Peyer's patch (tissue), 4 donors: Measurements from ENCODE around the gene SYNPO. TPM values are rescaled to one million over a fixed set of nuclear protein-coding genes. Genes with fewer than 3 reads are reported as not detected.

ENCODE experiments used
- DNase-seq, 3 donors: peaks; one replicate each; pipeline ENCODE4 v3.0.0-alpha.2; 2017 to 2019
- H3K27ac ChIP-seq, 4 donors: fragments of 200-600 bp; sonication (generic); one replicate each; pipeline ENCODE4 v1.5.1; 2016 to 2019
- H3K27me3 ChIP-seq, 2 donors: fragments of 200-600 bp; sonication (generic); one replicate each; pipeline ENCODE4 v1.5.1; 2019
- H3K36me3 ChIP-seq, 3 donors: fragments of 200-600 bp; sonication (generic); one replicate each; pipeline ENCODE4 v1.5.1; 2016 to 2019
- H3K4me1 ChIP-seq, 4 donors: fragments of 200-600 bp; sonication (generic); one replicate each; pipeline ENCODE4 v1.5.1; 2016 to 2019
- H3K4me3 ChIP-seq, 4 donors: fragments of 200-600 bp; sonication (generic); 1 replicate in 3 of 4; 2 replicates in 1 of 4; pipeline ENCODE4 v1.5.1; 2016 to 2019; ENCODE audit warnings: mild to moderate bottlenecking in 1 of 4
- H3K9me3 ChIP-seq, 4 donors: fragments of 200-600 bp; sonication (generic); one replicate each; pipeline ENCODE4 v1.5.1; 2016 to 2019; ENCODE audit warnings: mild to moderate bottlenecking in 1 of 4
- CTCF ChIP-seq, 6 experiments: fragments of 450-650 bp in 4 of 6; fragments of 200-600 bp in 2 of 6; sonication (generic) in 1 of 6; IDR thresholded peaks; one replicate each; pipeline ENCODE4 v1.5.1; 2017 to 2019; ENCODE audit warnings: antibody characterized with exemption in 6 of 6, mild to moderate bottlenecking in 3 of 6, moderate library complexity in 1 of 6
- POLR2A ChIP-seq, 2 donors: fragments of 450-650 bp; IDR thresholded peaks; one replicate each; pipeline ENCODE4 v1.5.1; 2017; ENCODE audit warnings: antibody characterized with exemption in 2 of 2, mild to moderate bottlenecking in 2 of 2, moderate library complexity in 2 of 2
- total RNA-seq, 4 donors: library from RNA; depleted of rRNA; stranded (reverse); fragments of >200 nt; gene quantifications; one replicate each; pipeline ENCODE4 v1.1.0, GENCODE V29; 2016

The SYNPO gene
- total RNA-seq, 4 donors from 2014 or later = 28.1 to 93.3 (median 75.8) TPM

DNA sequence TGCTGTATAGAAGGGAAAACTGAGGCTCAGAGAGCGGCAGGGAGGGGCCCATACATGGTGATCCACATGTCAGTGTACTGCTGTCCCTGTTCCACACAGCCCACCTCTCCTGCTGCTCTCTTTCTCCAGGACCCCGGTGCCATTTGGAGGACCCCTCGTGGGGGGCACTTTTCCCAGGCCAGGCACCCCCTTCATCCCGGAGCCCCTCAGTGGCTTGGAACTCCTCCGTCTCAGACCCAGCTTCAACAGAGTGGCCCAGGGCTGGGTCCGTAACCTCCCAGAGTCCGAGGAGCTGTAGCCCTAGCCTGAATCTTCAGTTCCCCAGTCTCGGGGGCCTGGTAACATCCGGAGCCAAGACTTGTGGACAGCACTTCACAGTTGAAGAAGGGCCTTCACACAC lies 36.1 kb downstream of the SYNPO start:
- Histone ChIP-seq H3K27me3 (peaks cover 0 to 5% of the 10 kb centered on the region in 2 donors), H3K4me1 (peaks cover 0 to 15% (median 8%) of the 10 kb centered on the region in 4 donors), H3K9me3 (no peaks in the 10 kb centered on the region), H3K36me3 (no peaks in the 10 kb centered on the region), H3K4me3 (no peak overlapping the region), H3K27ac (no peak overlapping the region)
- DNase-seq = no peak
- TF ChIP-seq POLR2A (IDR thresholded peaks at IDR 0.05) (no peak), CTCF (IDR thresholded peaks at IDR 0.05) (no peak)

GRCh38 chr5:150689120-150689519 lies 48.7 kb downstream of the SYNPO start:
- TF ChIP-seq CTCF (IDR thresholded peaks at IDR 0.05) (no peak), POLR2A (IDR thresholded peaks at IDR 0.05) (no peak)
- no peak for DNase-seq
- H3K27ac ChIP-seq = no peak overlapping the region
- no peaks in the 10 kb centered on the region for H3K9me3 ChIP-seq
- no peak overlapping the region for H3K4me3 ChIP-seq
- H3K4me1 ChIP-seq = no peaks in the 10 kb centered on the region
- H3K27me3 ChIP-seq = no peaks in the 10 kb centered on the region
- H3K36me3 ChIP-seq = peaks cover 0 to 38% (median 0%) of the 10 kb centered on the region in 3 donors

DNA sequence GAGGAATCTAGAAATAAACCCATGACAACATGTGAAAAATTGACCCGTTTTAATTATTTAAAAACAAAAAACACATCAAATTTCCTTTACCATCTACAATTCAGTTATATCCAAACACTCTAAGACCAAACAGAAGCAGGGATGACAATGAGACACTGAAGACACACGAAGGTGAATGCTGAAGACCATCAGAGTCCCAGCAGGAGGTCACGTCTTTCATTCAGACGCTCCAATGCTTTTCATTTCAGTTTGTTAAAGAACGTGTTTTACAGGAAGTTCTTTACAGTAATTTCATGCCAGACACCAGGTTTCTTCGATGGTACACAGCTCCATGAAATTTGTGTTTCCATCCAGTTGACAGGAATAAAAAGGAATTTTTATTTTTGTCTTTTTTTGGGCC lies 50.3 kb downstream of the SYNPO start:
- Histone ChIP-seq H3K27ac (no peak overlapping the region), H3K9me3 (no peaks in the 10 kb centered on the region), H3K27me3 (no peaks in the 10 kb centered on the region), H3K4me1 (no peaks in the 10 kb centered on the region), H3K4me3 (no peak overlapping the region), H3K36me3 (peaks cover 0 to 54% (median 0%) of the 10 kb centered on the region in 3 donors)
- no peak for DNase-seq
- no peak for TF ChIP-seq POLR2A (IDR thresholded peaks at IDR 0.05)
- no peak for TF ChIP-seq CTCF (IDR thresholded peaks at IDR 0.05)

DNA sequence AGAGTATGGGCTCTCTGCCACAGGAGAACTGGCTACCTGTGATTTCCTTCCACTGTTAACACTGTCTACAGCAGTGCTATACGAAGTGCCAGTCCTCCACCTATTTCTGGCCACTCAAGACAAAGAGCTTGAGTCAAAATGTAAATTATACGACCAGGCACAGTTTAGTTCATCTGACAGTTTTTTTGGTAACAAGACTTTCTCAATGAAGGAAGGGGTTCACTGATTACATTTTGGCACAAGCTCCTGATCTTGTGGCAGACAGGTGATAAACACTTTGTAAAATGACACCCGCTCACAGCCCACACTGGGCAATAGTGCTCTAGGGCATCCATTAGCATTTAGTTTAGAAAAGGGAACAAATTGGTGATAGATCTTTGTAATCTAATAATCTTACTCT lies 51.8 kb downstream of the SYNPO start:
- H3K36me3 ChIP-seq = peaks cover 0 to 69% (median 0%) of the 10 kb centered on the region in 3 donors

DNA sequence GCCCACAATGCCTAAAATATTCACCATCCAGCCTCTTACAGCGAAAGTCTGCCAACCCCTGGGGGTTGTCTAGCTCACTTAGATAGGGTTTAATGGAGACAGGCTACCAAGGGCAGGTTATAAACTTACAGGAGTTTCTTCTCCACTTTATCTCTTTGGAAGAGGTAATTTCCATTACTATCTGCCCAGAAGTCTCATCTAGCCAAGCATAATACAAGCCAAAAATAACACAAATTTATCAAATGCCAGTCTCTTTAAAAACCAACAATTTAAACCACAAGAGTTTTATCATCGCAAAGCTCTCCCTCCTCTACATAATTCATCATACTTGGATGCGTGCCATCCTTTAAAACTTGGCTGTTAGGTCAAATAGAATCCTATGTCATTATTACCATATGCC lies 54.2 kb downstream of the SYNPO start:
- no peak for DNase-seq
- H3K36me3 ChIP-seq = peaks cover 0 to 87% (median 0%) of the 10 kb centered on the region in 3 donors
- no peaks in the 10 kb centered on the region for H3K27me3 ChIP-seq
- no peak overlapping the region for H3K4me3 ChIP-seq
- H3K27ac ChIP-seq = no peak overlapping the region
- H3K9me3 ChIP-seq = no peaks in the 10 kb centered on the region
- peaks cover 0 to 10% (median 2%) of the 10 kb centered on the region in 4 donors for H3K4me1 ChIP-seq
- TF ChIP-seq CTCF (IDR thresholded peaks at IDR 0.05) (no peak), POLR2A (IDR thresholded peaks at IDR 0.05) (no peak)

More for the DNA sequence above, 51.8 kb downstream of the SYNPO start:
- TF ChIP-seq POLR2A (IDR thresholded peaks at IDR 0.05) (no peak), CTCF (IDR thresholded peaks at IDR 0.05) (no peak)
- no peak overlapping the region for H3K4me3 ChIP-seq
- no peaks in the 10 kb centered on the region for H3K4me1 ChIP-seq
- DNase-seq = no peak
- H3K27me3 ChIP-seq = no peaks in the 10 kb centered on the region
- H3K27ac ChIP-seq = no peak overlapping the region
- H3K9me3 ChIP-seq = no peaks in the 10 kb centered on the region

DNA sequence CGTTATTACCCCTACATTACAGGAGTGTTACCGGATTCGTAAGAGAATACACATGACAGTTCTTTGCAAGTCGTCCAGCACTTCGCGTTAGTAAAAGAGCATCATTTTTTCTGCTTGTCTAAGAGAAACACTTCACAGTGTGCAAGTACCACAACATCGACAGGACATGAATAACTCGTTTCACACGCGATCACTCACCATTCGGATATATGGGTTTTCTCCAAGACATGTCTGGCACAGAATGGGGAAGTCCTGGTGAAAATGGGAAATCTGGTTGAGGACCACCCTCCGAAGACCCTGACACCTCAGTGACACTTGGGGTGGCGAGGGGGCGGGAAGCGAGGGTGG lies 59.8 kb downstream of the SYNPO start:
- Histone ChIP-seq H3K27ac (peak overlapping the region; percentile 97 to 99 (median 98)), H3K36me3 (peaks cover 0 to 42% (median 0%) of the 10 kb centered on the region in 3 donors), H3K9me3 (no peaks in the 10 kb centered on the region), H3K4me1 (peaks cover 0 to 18% (median 4%) of the 10 kb centered on the region in 4 donors), H3K4me3 (peak overlapping the region; percentile 97 to 100 (median 99)), H3K27me3 (no peaks in the 10 kb centered on the region)
- no peak for TF ChIP-seq CTCF (IDR thresholded peaks at IDR 0.05)
- no peak for TF ChIP-seq POLR2A (IDR thresholded peaks at IDR 0.05)
- DNase-seq = no peak
